Heart right ventricle (tissue), 16 donors: Measurements from ENCODE around the gene DRICH1. TPM values are rescaled to one million over a fixed set of nuclear protein-coding genes. Genes with fewer than 3 reads are reported as not detected.
A peak's percentile ranks its signal among the peaks of the same experiment; 100 is the strongest.

ENCODE experiments used
- ATAC-seq, 8 donors: fragments of 200-7000 bp; cut with Tn5 transposase; one replicate each; pipeline ENCODE4 v1.9.1; 2020; ENCODE audit warnings: mild to moderate bottlenecking in 8 of 8, moderate library complexity in 8 of 8, moderate number of reproducible peaks in 1 of 8
- DNase-seq, 2 donors: peaks; one replicate each; pipeline ENCODE4 v3.0.0-alpha.2; 2020
- H3K27ac ChIP-seq, 10 donors: fragments of 200-600 bp; sonication (generic) in 2 of 10; one replicate each; pipeline versions ENCODE4 v1.5.0 to v1.8.0; 2020 to 2022; ENCODE audit warnings: mild to moderate bottlenecking in 3 of 10
- H3K27me3 ChIP-seq, 7 donors: fragments of 200-600 bp; one replicate each; pipeline ENCODE4 v1.8.0; 2021 to 2022; ENCODE audit warnings: mild to moderate bottlenecking in 2 of 7
- H3K36me3 ChIP-seq, 9 donors: fragments of 200-600 bp; sonication (generic) in 1 of 9; one replicate each; pipeline versions ENCODE4 v1.5.0 to v1.8.0; 2020 to 2022; ENCODE audit warnings: mild to moderate bottlenecking in 2 of 9
- H3K4me1 ChIP-seq, 9 donors: fragments of 200-600 bp; sonication (generic) in 1 of 9; one replicate each; pipeline versions ENCODE4 v1.5.0 to v1.8.0; 2020 to 2022; ENCODE audit warnings: mild to moderate bottlenecking in 4 of 9
- H3K4me3 ChIP-seq, 10 donors: fragments of 200-600 bp; sonication (generic) in 2 of 10; one replicate each; pipeline versions ENCODE4 v1.5.0 to v1.8.0; 2020 to 2022; ENCODE audit warnings: mild to moderate bottlenecking in 7 of 10, moderate library complexity in 2 of 10
- H3K9me3 ChIP-seq, 11 donors: fragments of 200-600 bp in 10 of 11; sonication (generic) in 2 of 11; one replicate each; pipeline versions ENCODE4 v1.5.0 to v1.8.0; 2013 to 2022; ENCODE audit warnings: mild to moderate bottlenecking in 2 of 11, control low read depth in 1 of 11, moderate library complexity in 1 of 11
- WGBS, 2 donors: extraction: QIAGEN DNeasy Blood & Tissue Kit; methylation state at CpG; one replicate each; pipeline ENCODE4 v1.1.7; 2013; ENCODE audit warnings: inconsistent platforms in 1 of 2; 5-methylcytosine and 5-hydroxymethylcytosine counted together
- intact Hi-C, 10 donors: fragments of 100-400 bp; cut with DNase I; formaldehyde crosslinking; loops; one replicate each; pipeline versions ENCODE4 v1.11.1 to v1.14.2; 2022
- polyA plus RNA-seq, 2 donors: library from polyadenylated mRNA; stranded (reverse); fragments of 200-250 nt; gene quantifications; one replicate each; pipeline ENCODE4 v1.2.3, GENCODE V29; 2013
- total RNA-seq, 10 donors: library from RNA; stranded (reverse); fragmentation: NEBNext Ultra II Directional in 3 of 10; extraction: Animal tissue kit (Norgen Biotek cat#: 25700) in 3 of 10; gene quantifications; one replicate each; pipeline versions ENCODE4 v1.2.1 to v1.2.4, GENCODE V29; 2021 to 2023
- TF ChIP-seq, protein P1 (sequence below), 9 donors: fragments of 200-600 bp; sonication (generic) in 2 of 9; IDR thresholded peaks; one replicate each; pipeline versions ENCODE4 v1.5.0 to v1.8.0; 2021 to 2022; ENCODE audit warnings: antibody characterized with exemption in 9 of 9, mild to moderate bottlenecking in 5 of 9, moderate library complexity in 1 of 9
- donor health status: Arrhythmogenic right ventricular cardiomyopathy.
- donor health status: ischemic (EF 13 %, LVEDD 7.1; RV severe dilation, severe dysfunction).
- donor health status: healthy with polysubstance abuse.
- donor health status: DM: no; HTN: yes; CAD: no.
- donor health status: DM: no; HTN: no; CAD: no.
- donor health status: ischemic (EF 25% LVEDD 6.9; RV normal size, moderate dysfunction).
- donor health status: ischemic (EF 25% LVEDD 5.7; RV mildly dilated, moderate dysfunction).
- donor health status: healthy.
- donor health status: DM: yes; HTN: yes; CAD: no.
- donor health status: Ischemic cardiomyopathy.
- donor health status: ischemic (EF 35%, LVEDD 5.7; RV mildly dilated, moderate dysfunction).
- donor health status: nonischemic (EF 11% LVEDD 7.7; RV severe dilation, severe dysfunction).
- donor health status: DM: yes; HTN: yes; CAD: no.
- donor health status: PGD.
- donor health status: ischemic (EF 29% LVEDD 5.4; RV normal size, mild dysfunction).
- donor health status: nonischemic (EF 23%, LVEDD 6.1; RV moderate dilation, normal function).

Gene DRICH1
- total and polyA plus RNA-seq, 12 donors: 0.03 to 0.44 TPM; not detected in 10

DNA sequence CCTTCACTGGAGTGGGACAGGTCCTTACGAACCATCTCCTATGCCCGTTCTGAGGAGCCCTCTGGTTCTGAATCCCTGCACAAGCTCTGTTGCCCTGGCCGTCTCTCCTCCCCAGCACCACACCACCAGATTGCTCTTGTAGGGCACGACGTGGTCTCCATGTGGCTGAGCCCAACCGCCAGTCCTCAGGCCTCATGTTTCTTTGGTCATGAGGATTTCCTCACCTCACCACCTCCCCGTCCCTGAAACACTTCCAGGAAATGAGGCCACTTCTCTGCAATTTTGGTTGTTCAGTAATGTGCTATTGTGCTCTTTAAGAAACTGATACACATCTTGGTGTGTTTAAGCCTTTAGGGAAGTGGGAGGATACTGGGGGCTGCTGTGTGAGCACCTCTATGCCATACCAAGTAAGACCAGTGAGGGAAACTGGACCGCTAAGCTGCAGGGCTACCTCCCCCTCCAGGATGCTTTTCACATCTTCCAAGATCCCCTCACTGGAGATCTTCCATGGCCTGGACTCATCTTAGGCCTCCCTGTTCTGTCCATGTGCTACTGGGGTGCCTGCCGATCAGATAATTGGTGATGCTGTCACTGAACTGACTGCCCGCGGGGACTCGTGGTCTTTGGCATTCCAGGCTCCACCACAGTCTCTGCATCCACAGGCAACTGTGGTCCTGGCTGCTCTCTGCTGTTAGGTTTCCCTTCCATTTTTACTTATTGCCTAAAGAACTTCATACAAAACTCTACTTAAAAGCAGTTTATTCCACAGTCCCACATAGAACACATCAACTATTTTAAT is 21.9 kb downstream of the DRICH1 start:
- peaks cover 0 to 5% (median 0%) of the 10 kb centered on the region in 7 donors for H3K27me3 ChIP-seq
- DNase-seq (no peak), ATAC-seq (peak in 4 of 8 donors; percentile 21 to 52 (median 30))
- no peaks in the 10 kb centered on the region for H3K36me3 ChIP-seq
- intact Hi-C loops: no loop called here
- no peak overlapping the region for H3K27ac ChIP-seq
- no peaks in the 10 kb centered on the region for H3K9me3 ChIP-seq
- H3K4me1 ChIP-seq: no peaks in the 10 kb centered on the region
- no peak overlapping the region for H3K4me3 ChIP-seq
- TF ChIP-seq, protein P1, sequence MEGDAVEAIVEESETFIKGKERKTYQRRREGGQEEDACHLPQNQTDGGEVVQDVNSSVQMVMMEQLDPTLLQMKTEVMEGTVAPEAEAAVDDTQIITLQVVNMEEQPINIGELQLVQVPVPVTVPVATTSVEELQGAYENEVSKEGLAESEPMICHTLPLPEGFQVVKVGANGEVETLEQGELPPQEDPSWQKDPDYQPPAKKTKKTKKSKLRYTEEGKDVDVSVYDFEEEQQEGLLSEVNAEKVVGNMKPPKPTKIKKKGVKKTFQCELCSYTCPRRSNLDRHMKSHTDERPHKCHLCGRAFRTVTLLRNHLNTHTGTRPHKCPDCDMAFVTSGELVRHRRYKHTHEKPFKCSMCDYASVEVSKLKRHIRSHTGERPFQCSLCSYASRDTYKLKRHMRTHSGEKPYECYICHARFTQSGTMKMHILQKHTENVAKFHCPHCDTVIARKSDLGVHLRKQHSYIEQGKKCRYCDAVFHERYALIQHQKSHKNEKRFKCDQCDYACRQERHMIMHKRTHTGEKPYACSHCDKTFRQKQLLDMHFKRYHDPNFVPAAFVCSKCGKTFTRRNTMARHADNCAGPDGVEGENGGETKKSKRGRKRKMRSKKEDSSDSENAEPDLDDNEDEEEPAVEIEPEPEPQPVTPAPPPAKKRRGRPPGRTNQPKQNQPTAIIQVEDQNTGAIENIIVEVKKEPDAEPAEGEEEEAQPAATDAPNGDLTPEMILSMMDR (IDR thresholded peaks at IDR 0.05): no peak
- WGBS, 2 donors: 67 to 71% methylated on average over 12 of the region's 12 CpGs

DNA sequence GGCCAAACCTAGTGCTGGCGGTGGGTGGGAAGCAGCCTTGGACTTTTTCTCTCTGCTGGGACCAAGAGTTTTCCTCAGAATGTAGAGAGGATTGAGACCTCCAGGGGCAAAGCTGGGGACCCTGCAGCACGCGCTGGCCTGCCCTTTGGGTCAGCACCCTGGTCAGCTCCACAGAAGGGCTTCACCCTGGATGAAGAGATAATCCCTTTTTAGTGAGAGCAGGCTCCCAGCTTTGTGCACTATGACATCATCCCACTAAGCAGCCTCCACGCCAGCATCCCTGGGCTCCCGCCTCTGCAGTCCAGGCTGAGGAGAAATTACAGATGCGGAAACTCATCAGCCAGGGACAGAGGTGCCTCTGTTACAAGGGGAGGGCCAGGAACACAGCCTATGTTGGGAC is 23.5 kb downstream of the DRICH1 start:
- no peaks in the 10 kb centered on the region for H3K4me1 ChIP-seq
- TF ChIP-seq, protein P1 (IDR thresholded peaks at IDR 0.05): no peak
- ATAC-seq (peak in 1 of 8 donors; percentile 7), DNase-seq (no peak)
- H3K4me3 ChIP-seq: no peak overlapping the region
- H3K27me3 ChIP-seq: peaks cover 0 to 18% (median 0%) of the 10 kb centered on the region in 7 donors
- 35 to 55% methylated on average over 6 of the region's 6 CpGs for WGBS, 2 donors
- H3K36me3 ChIP-seq: no peaks in the 10 kb centered on the region
- H3K9me3 ChIP-seq: no peaks in the 10 kb centered on the region
- intact Hi-C loops: no loop called here
- H3K27ac ChIP-seq: no peak overlapping the region

DNA sequence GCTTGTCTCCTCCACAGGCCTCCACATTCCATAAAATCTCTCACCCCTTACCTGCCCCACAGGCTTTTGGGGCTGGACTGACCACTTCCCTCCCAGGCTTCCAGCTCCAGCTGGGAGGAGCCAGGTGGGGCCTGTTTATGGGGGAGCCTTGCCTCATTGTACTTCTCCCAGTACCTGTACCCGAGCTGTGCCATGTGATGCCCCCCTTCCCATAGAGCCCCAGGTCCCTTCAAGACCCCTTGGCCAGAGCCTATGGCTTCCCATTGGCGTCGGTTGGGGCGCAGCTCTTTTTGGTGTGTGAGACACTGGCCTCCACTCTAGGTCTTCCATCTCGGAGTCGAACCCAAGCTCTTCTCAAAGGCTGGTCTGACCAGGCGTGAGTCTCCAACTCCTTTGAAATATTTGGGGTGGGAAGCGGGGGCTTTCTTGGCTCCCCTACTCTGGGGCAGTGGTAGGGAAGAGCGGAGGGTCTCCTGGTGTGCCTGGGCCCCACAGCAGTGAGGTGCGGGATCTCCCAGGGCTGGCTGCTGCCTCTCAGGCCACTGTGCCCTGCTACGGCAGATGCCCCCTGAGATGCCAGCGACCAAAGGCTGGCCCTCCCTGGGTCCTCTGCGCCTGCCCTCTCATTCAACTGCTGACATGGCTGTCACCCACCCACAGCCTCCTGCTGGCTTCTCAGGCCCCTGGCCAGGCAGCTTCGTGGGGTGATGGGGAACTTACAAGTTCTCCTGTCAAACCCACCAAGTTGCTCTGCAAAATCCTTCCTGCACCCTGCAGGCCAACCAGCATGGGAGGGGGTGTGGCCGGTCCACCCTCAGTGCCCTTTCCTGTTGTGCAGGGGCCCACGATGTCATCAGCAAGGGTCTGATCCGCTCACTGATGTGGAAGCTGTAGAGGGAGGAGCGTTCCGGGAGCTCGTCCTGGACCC is 25.7 kb downstream of the DRICH1 start:
- 79 to 83% methylated on average over 20 of the region's 20 CpGs for WGBS, 2 donors
- intact Hi-C loops: no loop called here
- Histone ChIP-seq H3K36me3 (no peaks in the 10 kb centered on the region), H3K27ac (no peak overlapping the region), H3K4me3 (no peak overlapping the region), H3K9me3 (no peaks in the 10 kb centered on the region), H3K27me3 (peaks cover 0 to 21% (median 0%) of the 10 kb centered on the region in 7 donors), H3K4me1 (no peaks in the 10 kb centered on the region)
- TF ChIP-seq, protein P1 (IDR thresholded peaks at IDR 0.05): no peak
- no peak for DNase-seq
- no peak for ATAC-seq

DNA sequence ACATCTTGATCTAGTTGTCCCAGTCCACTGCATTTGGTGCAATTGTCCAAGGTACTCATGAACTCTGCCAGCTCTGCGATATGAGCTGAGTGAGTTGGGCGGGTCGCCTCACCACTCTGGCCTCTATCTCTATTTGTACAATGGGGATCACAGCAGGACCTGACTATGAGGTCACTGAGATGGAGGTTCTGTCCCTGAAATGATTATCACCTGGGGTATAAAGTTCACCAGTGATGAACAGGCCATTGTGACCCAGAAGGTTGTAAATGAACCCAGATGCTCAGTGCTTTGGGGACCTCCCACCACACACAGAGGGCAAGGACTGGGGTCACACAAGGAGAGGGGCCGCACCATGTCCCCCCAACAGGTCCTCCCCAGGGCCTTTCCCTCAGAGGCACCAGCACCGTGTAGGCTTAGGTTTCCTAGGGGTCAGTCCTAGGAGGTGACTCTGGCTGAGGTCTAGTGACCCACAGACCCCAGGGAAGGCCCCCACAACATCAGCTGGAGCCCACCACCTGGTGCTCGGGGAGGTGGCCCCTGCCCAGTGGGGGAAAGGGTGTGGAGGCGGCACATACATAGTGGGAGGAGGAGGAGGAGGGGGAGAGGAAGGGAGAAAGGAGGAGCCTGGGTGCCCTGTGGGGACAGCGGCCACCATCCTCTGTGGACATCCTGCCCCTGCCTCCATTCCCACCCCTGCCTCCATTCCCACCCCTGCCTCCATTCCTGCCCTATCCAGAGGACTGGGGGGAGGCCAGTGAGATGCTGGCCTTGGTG is 27.0 kb downstream of the DRICH1 start:
- H3K9me3 ChIP-seq: no peaks in the 10 kb centered on the region
- no peaks in the 10 kb centered on the region for H3K36me3 ChIP-seq
- peak in 1 of 8 donors; percentile 30 for ATAC-seq
- H3K27me3 ChIP-seq: peaks cover 0 to 21% (median 0%) of the 10 kb centered on the region in 7 donors
- no peaks in the 10 kb centered on the region for H3K4me1 ChIP-seq
- H3K27ac ChIP-seq: no peak overlapping the region
- TF ChIP-seq, protein P1 (IDR thresholded peaks at IDR 0.05): no peak
- intact Hi-C loops: no loop called here
- no peak for DNase-seq
- 83% methylated on average over 8 of the region's 8 CpGs for WGBS, 2 donors
- no peak overlapping the region for H3K4me3 ChIP-seq
